Measurements from ENCODE around the gene SCRN2.

- TF ChIP-seq CTCF (IDR thresholded peaks at IDR 0.05) = no peak
- TF ChIP-seq POLR2A (IDR thresholded peaks at IDR 0.05) = no peak
These were observed 48.6 kb downstream of the SCRN2 start for GRCh38 chr17:47792457-47792856.
